ENCODE measurements around the gene GRAMD1B.

Gene GRAMD1B

GRCh38 chr11:123409456-123410217, 20.4 kb upstream of the GRAMD1B start:
- DNase-seq (ENCODE audit: low spot score) = no peak

GRCh38 chr11:123410218-123410549, 19.9 kb upstream of the GRAMD1B start:
- DNase-seq (ENCODE audit: low spot score) = no peak

GRCh38 chr11:123413636-123414035, 16.4 kb upstream of the GRAMD1B start:
- no peak for DNase-seq (ENCODE audit: low spot score)

- DNase-seq (ENCODE audit: low spot score) = no peak
Observed at GRCh38 chr11:123416566-123416965, 13.5 kb upstream of the GRAMD1B start.

- no peak for DNase-seq (ENCODE audit: low spot score)
Observed at GRCh38 chr11:123418351-123419114, 11.5 kb upstream of the GRAMD1B start.

GRCh38 chr11:123419731-123420452, 10.2 kb upstream of the GRAMD1B start:
- no peak for DNase-seq (ENCODE audit: low spot score)

GRCh38 chr11:123421589-123421988, 8.5 kb upstream of the GRAMD1B start:
- no peak for DNase-seq (ENCODE audit: low spot score)

GRCh38 chr11:123425367-123425766, 4.7 kb upstream of the GRAMD1B start:
- DNase-seq (ENCODE audit: low spot score) = no peak

GRCh38 chr11:123426789-123427188, 3.3 kb upstream of the GRAMD1B start:
- DNase-seq (ENCODE audit: low spot score) = no peak

GRCh38 chr11:123427405-123427804, 2.7 kb upstream of the GRAMD1B start:
- no peak for DNase-seq (ENCODE audit: low spot score)

- DNase-seq (ENCODE audit: low spot score) = no peak
Observed at GRCh38 chr11:123428116-123428715, 1.9 kb upstream of the GRAMD1B start.

- no peak for DNase-seq (ENCODE audit: low spot score)
Observed at GRCh38 chr11:123429336-123429735, 733 bp upstream of the GRAMD1B start.

- peak; percentile 39 for DNase-seq (ENCODE audit: low spot score)
Observed at GRCh38 chr11:123430721-123431497, 840 bp downstream of the GRAMD1B start.

- DNase-seq (ENCODE audit: low spot score) = no peak
Observed at GRCh38 chr11:123431619-123432018, 1.6 kb downstream of the GRAMD1B start.

- DNase-seq (ENCODE audit: low spot score) = no peak
Observed at GRCh38 chr11:123434262-123434661, 4.2 kb downstream of the GRAMD1B start.

GRCh38 chr11:123434911-123435310, 4.8 kb downstream of the GRAMD1B start:
- peak; percentile 44 for DNase-seq (ENCODE audit: low spot score)

- DNase-seq (ENCODE audit: low spot score) = no peak
Observed at GRCh38 chr11:123437236-123437979, 7.3 kb downstream of the GRAMD1B start.

GRCh38 chr11:123438131-123438627, 8.1 kb downstream of the GRAMD1B start:
- no peak for DNase-seq (ENCODE audit: low spot score)

GRCh38 chr11:123439616-123440015, 9.5 kb downstream of the GRAMD1B start:
- no peak for DNase-seq (ENCODE audit: low spot score)

GRCh38 chr11:123441161-123441560, 11.1 kb downstream of the GRAMD1B start:
- no peak for DNase-seq (ENCODE audit: low spot score)

Measured in pons (tissue), 1 donor.